ENCODE results near the gene OR1M1. TPM values are rescaled to one million over a fixed set of nuclear protein-coding genes. Genes with fewer than 3 reads are reported as not detected.

OR1M1 gene
- total RNA-seq, 2 donors from 2014 or later = not detected

- no peak for TF ChIP-seq CTCF (IDR thresholded peaks at IDR 0.05)
- Histone ChIP-seq H3K9me3 (no peaks in the 10 kb centered on the region), H3K9ac (ENCODE audit: low read depth in 2 of 2, low read length in 2 of 2) (no peak overlapping the region), H3K27ac (no peak overlapping the region), H3K36me3 (no peaks in the 10 kb centered on the region), H3K4me1 (no peaks in the 10 kb centered on the region), H3K4me3 (no peak overlapping the region), H3K27me3 (no peaks in the 10 kb centered on the region)
- intact Hi-C loops (cut with DNase I) = no loop called here
- DNase-seq = no peak
These were observed 29.7 kb downstream of the OR1M1 start for GRCh38 chr19:9116547-9116946.

DNA sequence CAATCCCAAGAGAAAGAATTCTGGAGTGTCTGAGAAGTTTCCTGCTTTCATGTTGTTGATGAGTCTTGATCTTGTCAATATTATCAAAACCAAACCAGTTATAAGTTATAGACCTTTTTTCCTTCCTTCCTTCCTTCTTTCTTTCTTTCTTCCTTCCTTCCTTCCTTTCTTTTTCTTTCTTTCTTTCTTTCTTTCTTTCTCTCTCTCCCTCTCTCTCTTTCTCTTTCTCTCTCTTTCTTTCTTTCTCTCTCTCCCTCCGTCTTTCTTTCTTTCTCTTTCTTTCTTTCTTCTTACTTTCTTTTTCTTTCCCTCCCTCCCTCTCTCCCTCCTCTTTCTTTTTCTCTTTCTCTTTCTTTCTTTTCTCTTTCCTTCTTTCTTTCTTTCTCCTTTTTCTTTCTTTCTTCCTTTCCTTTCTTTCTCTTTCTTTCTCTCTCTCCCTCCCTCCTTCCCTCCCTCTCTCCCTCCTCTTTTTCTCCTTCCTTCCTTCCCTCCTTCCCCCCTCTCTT, 40.1 kb downstream of the OR1M1 start, which contains the start of gene OR7G3:
TSS of gene OR7G3 (minus strand) at position 51 of the 506 bp plus-strand sequence. CDS start at position 51, 0 bp downstream.
- no peaks in the 10 kb centered on the region for H3K36me3 ChIP-seq
- intact Hi-C loops (cut with DNase I) = no loop called here
- no peaks in the 10 kb centered on the region for H3K27me3 ChIP-seq
- DNase-seq = no peak
- no peak within 1 kb of the TSS for H3K27ac ChIP-seq
- no peak within 1 kb of the TSS for H3K4me3 ChIP-seq
- no peaks in the 10 kb centered on the region for H3K4me1 ChIP-seq
- TF ChIP-seq CTCF (IDR thresholded peaks at IDR 0.05) = no peak
- H3K9me3 ChIP-seq = no peaks in the 10 kb centered on the region
- H3K9ac ChIP-seq (ENCODE audit: low read depth in 2 of 2, low read length in 2 of 2) = no peak within 1 kb of the TSS

DNA sequence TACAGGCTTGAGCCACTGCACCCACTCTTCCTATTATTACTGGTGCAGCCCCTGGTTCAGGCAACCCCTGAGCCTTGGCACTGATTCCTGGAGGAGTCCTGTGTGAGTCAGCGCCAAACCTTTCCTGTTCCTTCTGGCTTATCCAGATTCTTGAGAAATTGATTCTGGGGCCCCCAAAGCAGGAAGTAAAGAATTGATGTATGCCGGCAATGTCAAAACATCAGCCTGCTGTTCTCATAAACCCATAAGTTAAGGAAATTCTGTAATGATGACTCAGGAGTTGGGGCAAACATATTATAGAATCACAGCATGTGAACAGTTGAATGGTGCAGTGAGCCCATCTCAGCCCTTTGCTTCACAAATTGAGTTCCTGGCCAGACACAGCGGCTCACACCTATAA, 41.3 kb downstream of the OR1M1 start:
- H3K4me3 ChIP-seq = no peak overlapping the region
- H3K36me3 ChIP-seq = no peaks in the 10 kb centered on the region
- H3K4me1 ChIP-seq = no peaks in the 10 kb centered on the region
- no peak for DNase-seq
- TF ChIP-seq CTCF (IDR thresholded peaks at IDR 0.05) = no peak
- H3K9me3 ChIP-seq = no peaks in the 10 kb centered on the region
- no peaks in the 10 kb centered on the region for H3K27me3 ChIP-seq
- H3K9ac ChIP-seq (ENCODE audit: low read depth in 2 of 2, low read length in 2 of 2) = no peak overlapping the region
- H3K27ac ChIP-seq = no peak overlapping the region
- intact Hi-C loops (cut with DNase I) = no loop called here

GRCh38 chr19:9130965-9131364, 44.1 kb downstream of the OR1M1 start:
- TF ChIP-seq CTCF (IDR thresholded peaks at IDR 0.05) = no peak

GRCh38 chr19:9132422-9132821, 45.6 kb downstream of the OR1M1 start:
- intact Hi-C loops (cut with DNase I) = loop anchor here (10.0 kb wide), 1 partner anchor 662 kb away; no protein-coding TSS in a partner anchor
- Histone ChIP-seq H3K27me3 (no peaks in the 10 kb centered on the region), H3K4me3 (no peak overlapping the region), H3K9me3 (no peaks in the 10 kb centered on the region), H3K27ac (no peak overlapping the region), H3K4me1 (no peaks in the 10 kb centered on the region), H3K9ac (ENCODE audit: low read depth in 2 of 2, low read length in 2 of 2) (no peak overlapping the region), H3K36me3 (no peaks in the 10 kb centered on the region)
- TF ChIP-seq CTCF (IDR thresholded peaks at IDR 0.05) = no peak
- DNase-seq = no peak

More at GRCh38 chr19:9130965-9131364, 44.1 kb downstream of the OR1M1 start:
- Histone ChIP-seq H3K4me1 (no peaks in the 10 kb centered on the region), H3K36me3 (no peaks in the 10 kb centered on the region), H3K27me3 (no peaks in the 10 kb centered on the region), H3K9me3 (no peaks in the 10 kb centered on the region), H3K4me3 (no peak overlapping the region), H3K9ac (ENCODE audit: low read depth in 2 of 2, low read length in 2 of 2) (no peak overlapping the region), H3K27ac (no peak overlapping the region)
- intact Hi-C loops (cut with DNase I) = loop anchor here (10.0 kb wide), 1 partner anchor 664 kb away; no protein-coding TSS in a partner anchor
- no peak for DNase-seq

All from colonic mucosa (tissue), 4 donors.